HUES64 (cell line): ENCODE results near the gene ALDH1B1.

Source experiments
- H3K27ac ChIP-seq: 2 replicates; pipeline ENCODE4 v1.7.0; 2013; ENCODE audit warnings: low read depth, low read length, inconsistent platforms
- H3K27me3 ChIP-seq: 2 replicates; pipeline ENCODE4 v1.6.1; 2013; ENCODE audit warnings: mild to moderate bottlenecking, low read length; ENCODE audit not compliant: insufficient read depth
- H3K36me3 ChIP-seq: 2 replicates; pipeline ENCODE4 v1.6.1; 2013; ENCODE audit warnings: mild to moderate bottlenecking, low read length; ENCODE audit not compliant: insufficient read depth
- H3K4me1 ChIP-seq: 2 replicates; pipeline ENCODE4 v1.6.1; 2013; ENCODE audit warnings: mild to moderate bottlenecking, low read length, moderate library complexity; ENCODE audit not compliant: insufficient read depth
- H3K4me3 ChIP-seq: 2 replicates; pipeline ENCODE4 v1.5.1; 2013; ENCODE audit warnings: mild to moderate bottlenecking, low read length, moderate library complexity
- H3K9ac ChIP-seq: 2 replicates; pipeline ENCODE4 v1.6.1; 2013; ENCODE audit warnings: mild to moderate bottlenecking, low read depth, low read length
- H3K9me3 ChIP-seq: 2 replicates; pipeline ENCODE4 v1.6.1; 2013; ENCODE audit warnings: low read depth, low read length; ENCODE audit not compliant: insufficient read depth
- WGBS: fragments of 150-250, 120-280 bp; methylation state at CpG from one replicate; pipeline ENCODE4 v1.1.7; 2013; ENCODE audit warnings: missing lambda C conversion rate; 5-methylcytosine and 5-hydroxymethylcytosine counted together

ALDH1B1 gene

GRCh38 chr9:38432922-38433510 is 40.5 kb downstream of the ALDH1B1 start:
- peaks cover 6% of the 10 kb centered on the region for H3K4me1 ChIP-seq
- WGBS, result 30% methylated on average over 3 of the region's 3 CpGs
- no peaks in the 10 kb centered on the region for H3K9me3 ChIP-seq
- H3K27ac ChIP-seq, result no peak overlapping the region
- peaks cover 6% of the 10 kb centered on the region for H3K27me3 ChIP-seq
- no peak overlapping the region for H3K4me3 ChIP-seq
- H3K36me3 ChIP-seq, result no peaks in the 10 kb centered on the region
- no peak overlapping the region for H3K9ac ChIP-seq

DNA sequence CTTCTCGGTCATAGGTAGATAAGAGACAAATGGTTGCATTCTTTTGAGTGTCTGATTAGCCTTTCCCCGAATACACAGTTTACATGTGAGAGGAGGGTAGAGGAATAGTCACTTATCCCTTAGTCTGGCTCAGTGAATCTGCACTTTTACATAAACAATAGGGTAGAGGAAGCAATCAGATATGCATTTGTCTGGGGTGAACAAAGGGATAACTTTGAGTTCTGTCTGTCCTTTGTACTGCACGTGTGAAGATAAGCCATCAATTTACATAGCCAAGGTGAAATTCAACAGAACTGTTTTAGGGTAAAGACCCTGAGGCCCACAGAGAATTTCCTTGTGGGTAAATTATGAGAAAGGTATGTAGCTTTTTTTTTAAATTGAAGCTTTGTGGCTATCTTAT is 41.9 kb downstream of the ALDH1B1 start:
- no peaks in the 10 kb centered on the region for H3K36me3 ChIP-seq

DNA sequence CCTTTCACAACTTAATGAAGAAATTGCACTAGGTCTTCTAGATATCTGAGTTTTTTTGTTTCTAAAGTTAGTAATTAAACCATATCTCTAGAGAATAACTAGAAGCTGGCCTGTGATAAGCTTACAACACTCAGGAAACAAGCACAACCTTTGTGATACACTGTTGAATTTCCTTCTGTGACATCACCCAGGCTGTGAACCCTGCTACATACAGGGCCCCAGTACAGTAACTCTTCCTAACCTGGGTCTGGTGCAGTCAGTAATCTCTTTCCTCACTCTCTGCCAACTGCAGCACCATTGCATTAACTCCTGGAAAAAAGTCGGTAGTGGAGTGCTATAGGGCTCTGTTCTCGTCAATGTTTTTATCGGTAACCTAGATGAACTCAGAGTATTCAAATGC is 42.4 kb downstream of the ALDH1B1 start:
- no peaks in the 10 kb centered on the region for H3K36me3 ChIP-seq
- WGBS, result 96% methylated on average over 3 of the region's 3 CpGs
- H3K9me3 ChIP-seq, result no peaks in the 10 kb centered on the region
- H3K27ac ChIP-seq, result no peak overlapping the region
- no peak overlapping the region for H3K9ac ChIP-seq
- no peak overlapping the region for H3K4me3 ChIP-seq
- H3K27me3 ChIP-seq, result peaks cover 3% of the 10 kb centered on the region; the same call in 1 of the 2 replicates
- H3K4me1 ChIP-seq, result peaks cover 6% of the 10 kb centered on the region

More for the DNA sequence above, 41.9 kb downstream of the ALDH1B1 start:
- H3K4me1 ChIP-seq, result peaks cover 6% of the 10 kb centered on the region
- no peak overlapping the region for H3K27ac ChIP-seq
- H3K9ac ChIP-seq, result no peak overlapping the region
- peaks cover 3% of the 10 kb centered on the region; the same call in 1 of the 2 replicates for H3K27me3 ChIP-seq
- WGBS, result 59% methylated on average over 3 of the region's 3 CpGs
- no peak overlapping the region for H3K4me3 ChIP-seq
- H3K9me3 ChIP-seq, result no peaks in the 10 kb centered on the region

GRCh38 chr9:38435521-38435920 is 43.0 kb downstream of the ALDH1B1 start:
- Histone ChIP-seq H3K4me1 (peaks cover 6% of the 10 kb centered on the region), H3K27ac (no peak overlapping the region), H3K36me3 (no peaks in the 10 kb centered on the region), H3K9me3 (no peaks in the 10 kb centered on the region), H3K9ac (no peak overlapping the region), H3K27me3 (peaks cover 3% of the 10 kb centered on the region; the same call in 1 of the 2 replicates), H3K4me3 (no peak overlapping the region)
- WGBS, result 82% methylated on average over 2 of the region's 2 CpGs

DNA sequence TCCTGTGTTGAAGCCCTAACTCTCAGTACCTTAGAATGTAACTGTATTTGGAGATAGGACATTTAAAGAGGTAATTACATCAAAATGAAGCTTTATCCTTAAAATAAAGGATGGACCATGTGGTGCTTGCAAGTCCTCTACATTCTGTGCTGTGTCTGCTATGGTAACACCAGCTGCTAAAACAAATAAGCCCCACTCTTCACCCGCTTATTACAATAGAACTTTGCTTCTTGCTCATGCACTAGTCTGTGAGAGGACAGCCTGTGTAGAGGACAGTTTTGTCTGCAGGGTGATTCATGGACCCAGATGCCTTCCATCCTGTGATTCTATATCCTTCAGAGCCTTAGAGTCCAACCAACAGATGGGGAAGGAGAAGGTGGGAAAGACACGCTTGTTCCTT is 44.2 kb downstream of the ALDH1B1 start:
- Histone ChIP-seq H3K9ac (no peak overlapping the region), H3K4me1 (peaks cover 6% of the 10 kb centered on the region), H3K36me3 (no peaks in the 10 kb centered on the region), H3K9me3 (no peaks in the 10 kb centered on the region), H3K27ac (no peak overlapping the region), H3K4me3 (no peak overlapping the region), H3K27me3 (no peaks in the 10 kb centered on the region)
- WGBS, result 100% methylated on average over 2 of the region's 2 CpGs

DNA sequence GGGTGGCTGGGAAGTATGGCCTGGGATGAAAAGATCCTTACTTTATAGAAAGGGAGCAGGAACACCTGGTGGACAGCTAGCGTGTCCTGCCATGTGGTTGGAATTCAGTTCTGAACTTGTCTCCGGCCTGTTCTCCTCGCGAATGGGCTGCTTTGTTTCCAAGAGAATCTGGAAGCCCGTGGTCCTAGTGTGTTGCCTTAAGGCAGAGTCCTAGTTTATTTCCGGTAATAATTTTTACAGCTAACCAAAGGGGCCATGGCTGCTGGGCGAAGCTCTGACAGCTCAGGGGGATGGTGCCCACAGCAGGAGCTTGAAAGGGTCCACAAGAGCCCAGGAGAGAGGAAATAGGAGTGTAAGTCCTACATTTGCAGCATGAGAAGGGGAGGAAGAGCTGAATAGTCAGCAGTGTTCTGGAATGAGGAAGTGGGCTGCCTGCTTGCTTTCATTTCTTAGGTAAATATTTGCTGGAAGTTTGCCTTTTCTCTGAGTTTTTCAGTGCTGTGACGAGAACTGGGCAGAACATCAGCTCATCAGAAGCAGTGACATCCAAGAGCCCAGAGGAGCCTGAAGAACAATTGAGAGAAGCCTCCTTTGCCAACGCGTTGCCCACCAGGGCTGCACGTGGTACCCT is 44.8 kb downstream of the ALDH1B1 start:
- Histone ChIP-seq H3K27ac (no peak overlapping the region), H3K4me3 (no peak overlapping the region)
- 88% methylated on average over 11 of the region's 11 CpGs for WGBS

DNA sequence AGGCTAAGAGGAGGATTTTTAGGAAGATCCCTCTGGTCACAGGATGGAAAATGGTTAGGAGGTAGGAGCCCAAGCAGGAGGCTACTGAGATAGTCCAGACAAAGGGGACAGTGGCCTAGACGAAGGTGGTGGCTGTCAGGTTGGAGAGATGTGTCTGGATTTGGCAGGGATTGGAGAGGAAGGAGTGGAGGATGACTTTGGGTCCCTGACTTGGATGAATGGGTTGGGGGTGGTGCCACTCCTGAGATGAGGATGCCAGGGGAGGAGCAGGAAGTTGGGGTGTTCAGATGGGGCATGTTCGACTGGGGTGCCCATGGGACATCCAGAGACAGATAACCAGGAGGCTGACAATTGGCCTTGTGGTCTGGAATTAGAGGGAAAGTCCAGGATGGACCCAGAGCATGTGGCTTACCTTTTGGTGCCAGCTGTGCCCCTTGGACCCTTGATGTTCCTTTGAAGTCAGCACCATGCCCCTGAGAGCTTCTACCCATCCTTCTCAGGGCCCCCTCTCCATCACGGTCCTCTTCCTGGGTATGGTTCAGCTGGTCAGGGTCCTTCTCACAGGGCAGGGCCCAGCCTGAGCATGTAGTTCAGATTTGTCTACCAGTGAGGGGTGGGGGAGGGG is 46.9 kb downstream of the ALDH1B1 start:
- WGBS, result 91% methylated on average over 3 of the region's 3 CpGs

More for the DNA sequence above, 44.8 kb downstream of the ALDH1B1 start:
- H3K9me3 ChIP-seq, result no peaks in the 10 kb centered on the region
- H3K27me3 ChIP-seq, result no peaks in the 10 kb centered on the region
- peaks cover 6% of the 10 kb centered on the region for H3K4me1 ChIP-seq
- no peaks in the 10 kb centered on the region for H3K36me3 ChIP-seq
- H3K9ac ChIP-seq, result no peak overlapping the region

GRCh38 chr9:38439916-38440301 is 47.4 kb downstream of the ALDH1B1 start:
- Histone ChIP-seq H3K27ac (no peak overlapping the region), H3K9me3 (no peaks in the 10 kb centered on the region), H3K36me3 (no peaks in the 10 kb centered on the region), H3K27me3 (no peaks in the 10 kb centered on the region), H3K9ac (no peak overlapping the region), H3K4me3 (no peak overlapping the region), H3K4me1 (0 out of 2 replicates have a peak, but pooled peaks cover under 1% of the 10 kb centered on the region)
- WGBS, result no CpG with 5 or more reads among the region's 1 CpG

More for the DNA sequence above, 46.9 kb downstream of the ALDH1B1 start:
- Histone ChIP-seq H3K27me3 (no peaks in the 10 kb centered on the region), H3K27ac (no peak overlapping the region), H3K9ac (no peak overlapping the region), H3K4me1 (peaks cover 5% of the 10 kb centered on the region), H3K36me3 (no peaks in the 10 kb centered on the region), H3K9me3 (no peaks in the 10 kb centered on the region), H3K4me3 (no peak overlapping the region)

GRCh38 chr9:38440516-38440915 is 48.0 kb downstream of the ALDH1B1 start:
- 81% methylated on average over 3 of the region's 3 CpGs for WGBS

DNA sequence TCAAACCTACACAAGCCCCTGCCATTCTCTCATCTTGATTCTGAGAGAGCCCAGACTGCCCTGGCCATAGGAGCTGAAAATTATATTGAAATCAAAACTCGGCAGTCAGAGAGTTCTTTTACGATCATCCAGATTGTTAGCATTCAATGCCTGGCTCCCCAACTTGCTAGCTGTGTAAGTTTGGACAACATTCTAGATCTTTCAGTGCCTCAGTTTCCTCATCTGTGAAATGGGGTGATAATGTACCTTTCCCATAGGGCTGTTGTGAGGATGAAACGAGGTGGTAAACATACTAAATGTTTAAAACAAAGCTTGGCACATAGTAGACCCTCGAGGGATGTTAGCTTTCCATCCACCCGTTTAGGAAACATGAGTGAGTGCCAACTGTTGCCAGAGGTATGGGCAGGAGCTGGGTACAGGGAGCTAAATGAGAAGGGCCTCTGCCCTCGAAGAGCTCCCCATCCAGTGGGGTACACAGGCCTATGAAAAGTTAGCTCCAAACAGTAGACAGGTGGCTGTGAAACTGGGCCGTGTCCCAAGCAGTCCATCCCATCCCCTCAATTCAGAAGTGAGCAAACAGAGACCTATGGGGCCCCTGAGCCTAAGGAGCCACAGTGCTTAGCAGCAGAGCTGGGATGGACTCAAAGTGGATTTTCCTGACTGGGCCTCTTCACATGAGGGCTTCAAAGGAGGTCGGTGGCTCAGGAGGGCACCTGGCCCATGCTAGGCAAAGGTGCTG is 49.0 kb downstream of the ALDH1B1 start:
- WGBS, result 94% methylated on average over 8 of the region's 8 CpGs
- no peaks in the 10 kb centered on the region for H3K36me3 ChIP-seq
- H3K9me3 ChIP-seq, result no peaks in the 10 kb centered on the region
- H3K4me1 ChIP-seq, result no peaks in the 10 kb centered on the region
- H3K27ac ChIP-seq, result no peak overlapping the region
- H3K4me3 ChIP-seq, result no peak overlapping the region
- no peak overlapping the region for H3K9ac ChIP-seq
- H3K27me3 ChIP-seq, result no peaks in the 10 kb centered on the region

More at GRCh38 chr9:38440516-38440915, 48.0 kb downstream of the ALDH1B1 start:
- no peak overlapping the region for H3K4me3 ChIP-seq
- no peaks in the 10 kb centered on the region for H3K4me1 ChIP-seq
- H3K9ac ChIP-seq, result no peak overlapping the region
- H3K9me3 ChIP-seq, result no peaks in the 10 kb centered on the region
- H3K36me3 ChIP-seq, result no peaks in the 10 kb centered on the region
- H3K27ac ChIP-seq, result no peak overlapping the region
- no peaks in the 10 kb centered on the region for H3K27me3 ChIP-seq
